ENCODE results near the gene INPPL1.
A peak's percentile ranks its signal among the peaks of the same experiment; 100 is the strongest.

The INPPL1 gene

DNA sequence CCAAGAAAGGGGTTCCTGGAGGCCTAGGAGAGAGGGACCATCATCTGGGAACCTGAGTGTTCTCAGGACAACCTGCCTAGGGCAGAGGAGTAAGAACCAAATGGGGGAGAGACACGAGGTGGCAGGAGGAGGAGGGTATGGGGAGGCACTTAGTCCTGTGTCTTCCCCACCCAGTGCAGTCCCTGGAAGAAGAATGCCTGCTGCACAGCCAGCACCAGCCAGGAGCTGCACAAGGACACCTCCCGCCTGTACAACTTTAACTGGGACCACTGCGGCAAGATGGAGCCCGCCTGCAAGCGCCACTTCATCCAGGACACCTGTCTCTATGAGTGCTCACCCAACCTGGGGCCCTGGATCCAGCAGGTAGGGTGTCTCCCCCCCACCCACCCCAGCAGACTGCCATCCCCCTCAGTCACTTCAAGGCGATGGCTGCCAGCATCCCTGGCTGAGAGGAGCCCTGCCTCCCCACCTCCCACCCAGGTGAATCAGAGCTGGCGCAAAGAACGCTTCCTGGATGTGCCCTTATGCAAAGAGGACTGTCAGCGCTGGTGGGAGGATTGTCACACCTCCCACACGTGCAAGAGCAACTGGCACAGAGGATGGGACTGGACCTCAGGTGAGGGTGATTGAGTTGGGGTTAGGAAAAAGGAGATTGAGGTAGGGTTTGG, 3.7 kb upstream of the INPPL1 start:
- DNase-seq: peak in 1 of 2 donors; percentile 6

DNA sequence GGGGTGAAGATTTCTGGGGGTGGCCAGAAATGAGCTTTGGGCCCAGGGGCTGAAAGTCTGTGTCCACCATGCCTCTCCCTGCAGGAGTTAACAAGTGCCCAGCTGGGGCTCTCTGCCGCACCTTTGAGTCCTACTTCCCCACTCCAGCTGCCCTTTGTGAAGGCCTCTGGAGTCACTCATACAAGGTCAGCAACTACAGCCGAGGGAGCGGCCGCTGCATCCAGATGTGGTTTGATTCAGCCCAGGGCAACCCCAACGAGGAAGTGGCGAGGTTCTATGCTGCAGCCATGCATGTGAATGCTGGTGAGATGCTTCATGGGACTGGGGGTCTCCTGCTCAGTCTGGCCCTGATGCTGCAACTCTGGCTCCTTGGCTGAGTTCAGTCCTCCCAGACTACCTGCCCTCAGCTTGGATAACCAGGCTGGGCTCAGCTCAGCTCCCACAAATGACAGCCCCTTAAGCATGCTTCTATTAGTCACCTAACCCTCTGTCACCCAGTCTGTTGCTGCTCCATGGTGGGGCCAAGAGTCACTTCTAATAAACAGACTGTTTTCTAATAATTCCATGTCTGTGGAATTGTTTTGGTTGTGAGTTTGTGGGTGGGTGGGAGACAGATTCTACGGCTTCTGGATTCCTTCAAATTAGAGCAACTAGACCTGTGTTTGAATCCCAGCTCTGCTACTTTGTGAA, 3.0 kb upstream of the INPPL1 start:
- DNase-seq: peak in 1 of 2 donors; percentile 32

DNA sequence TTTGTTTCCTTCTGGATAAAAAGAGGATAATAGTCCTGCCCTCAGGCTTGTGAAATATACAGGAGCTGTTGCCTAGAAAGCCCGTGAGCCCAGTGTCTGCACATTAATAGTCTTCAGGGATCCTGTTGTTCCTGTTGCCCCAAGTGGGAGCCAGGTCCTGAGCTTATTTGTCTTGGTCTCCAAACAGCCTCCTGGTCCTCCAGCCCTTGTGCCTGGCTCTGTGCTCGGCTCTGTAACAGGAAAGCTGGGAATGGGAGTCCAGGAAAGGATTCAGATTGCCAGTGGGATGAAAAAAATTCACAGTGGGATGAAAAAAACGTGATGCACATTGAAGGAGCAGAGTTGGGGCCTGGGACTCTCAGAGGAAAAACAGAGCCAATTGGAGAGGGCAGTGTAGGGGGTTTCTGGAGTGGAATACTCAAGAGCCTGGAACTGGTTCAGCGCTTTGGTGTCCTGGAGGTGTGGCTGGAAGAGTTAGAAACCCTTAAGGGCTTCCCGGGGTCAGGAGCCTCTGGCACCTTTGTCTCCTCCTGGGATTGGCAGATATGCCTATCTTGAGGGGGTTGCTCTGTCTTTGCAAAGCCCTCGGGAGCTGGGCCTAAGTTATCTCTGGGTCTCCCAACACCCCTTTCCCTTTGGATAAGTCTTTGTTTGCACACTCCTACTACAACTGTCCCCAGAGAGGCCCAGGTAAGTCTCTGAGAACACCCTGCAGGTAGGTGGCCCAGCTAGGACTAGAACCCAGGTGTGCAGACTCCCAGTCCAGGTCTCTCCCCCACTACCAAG, 2.3 kb upstream of the INPPL1 start:
- DNase-seq: peak in 1 of 2 donors; percentile 10

GRCh38 chr11:72222907-72223614, 1.5 kb upstream of the INPPL1 start:
- DNase-seq: peak; percentile 93 to 94

GRCh38 chr11:72223615-72224563, 678 bp upstream of the INPPL1 start:
- peak; percentile 44 to 58 for DNase-seq

GRCh38 chr11:72225411-72225951, 914 bp downstream of the INPPL1 start:
- peak in 1 of 2 donors; percentile 37 for DNase-seq

DNA sequence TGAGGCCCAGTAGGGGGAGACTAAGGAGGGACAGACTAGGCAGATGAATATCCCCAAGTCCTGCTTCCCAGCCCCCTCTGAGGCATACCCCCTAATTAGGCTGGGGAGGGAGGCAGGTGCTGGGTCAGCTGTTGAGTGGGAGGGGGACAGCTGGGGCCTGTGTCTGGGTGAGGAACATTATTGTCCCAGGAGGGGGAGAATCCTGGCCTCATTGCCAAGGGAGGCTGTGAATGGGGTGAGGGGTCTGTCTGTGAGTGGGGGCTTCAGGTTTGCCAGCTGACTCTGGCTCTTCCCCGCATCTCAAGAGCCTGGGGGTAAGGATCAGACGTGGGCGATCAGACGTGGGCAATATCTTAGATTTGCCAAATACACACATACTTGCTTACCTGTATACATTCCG, 2.1 kb downstream of the INPPL1 start:
- peak in 1 of 2 donors; percentile 5 for DNase-seq

- DNase-seq: peak in 1 of 2 donors; percentile 7
Observed at GRCh38 chr11:72227316-72228228, 3.0 kb downstream of the INPPL1 start.

GRCh38 chr11:72228229-72228843, 3.8 kb downstream of the INPPL1 start:
- DNase-seq: peak in 1 of 2 donors; percentile 9

DNA sequence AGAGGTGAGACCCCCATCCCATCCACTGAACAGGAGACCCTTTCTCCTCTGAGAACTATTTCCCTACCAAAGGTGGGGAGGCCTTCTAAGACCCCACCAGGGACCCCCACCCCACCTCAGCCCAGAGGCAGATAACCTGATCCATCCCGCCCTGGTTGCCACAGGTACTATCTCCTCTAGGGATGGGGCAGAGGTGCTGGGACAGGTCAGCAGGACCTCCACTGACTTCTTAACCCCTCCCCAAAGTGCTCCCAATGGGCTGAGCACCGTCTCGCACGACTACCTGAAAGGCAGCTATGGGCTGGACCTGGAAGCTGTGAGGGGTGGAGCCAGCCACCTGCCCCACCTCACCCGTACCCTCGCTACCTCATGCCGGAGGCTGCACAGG, 4.3 kb downstream of the INPPL1 start:
- peak in 1 of 2 donors; percentile 9 for DNase-seq

DNA sequence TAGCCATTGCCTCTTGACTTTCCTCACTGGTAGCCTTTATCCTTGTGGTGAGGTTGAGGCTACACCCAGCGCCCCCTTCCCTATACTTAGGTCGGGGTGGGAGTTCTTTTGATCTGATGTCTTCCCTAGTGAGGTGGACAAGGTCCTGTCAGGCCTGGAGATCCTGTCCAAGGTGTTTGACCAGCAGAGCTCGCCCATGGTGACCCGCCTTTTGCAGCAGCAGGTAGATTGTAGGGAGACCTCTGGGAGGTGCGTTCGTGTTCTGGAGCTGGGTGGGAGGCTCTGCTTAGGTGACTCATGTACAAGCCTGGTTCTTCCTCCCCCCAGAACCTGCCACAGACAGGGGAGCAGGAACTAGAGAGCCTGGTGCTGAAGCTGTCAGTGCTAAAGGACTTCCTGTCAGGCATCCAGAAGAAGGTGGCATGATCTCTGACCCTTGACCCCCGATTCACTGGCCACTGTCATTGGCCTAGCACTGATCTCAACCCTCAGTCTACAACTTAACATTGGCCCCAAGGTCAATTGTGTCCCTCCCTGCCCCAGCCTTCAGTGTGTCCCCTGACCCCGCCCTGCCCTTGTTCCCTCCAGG, 4.9 kb downstream of the INPPL1 start:
- DNase-seq: peak in 1 of 2 donors; percentile 10

- DNase-seq: peak in 1 of 2 donors; percentile 7
Observed at GRCh38 chr11:72229925-72230763, 5.6 kb downstream of the INPPL1 start.

- peak in 1 of 2 donors; percentile 8 for DNase-seq
Observed at GRCh38 chr11:72230764-72231365, 6.3 kb downstream of the INPPL1 start.

- peak in 1 of 2 donors; percentile 8 for DNase-seq
Observed at GRCh38 chr11:72231396-72232259, 7.1 kb downstream of the INPPL1 start.

DNA sequence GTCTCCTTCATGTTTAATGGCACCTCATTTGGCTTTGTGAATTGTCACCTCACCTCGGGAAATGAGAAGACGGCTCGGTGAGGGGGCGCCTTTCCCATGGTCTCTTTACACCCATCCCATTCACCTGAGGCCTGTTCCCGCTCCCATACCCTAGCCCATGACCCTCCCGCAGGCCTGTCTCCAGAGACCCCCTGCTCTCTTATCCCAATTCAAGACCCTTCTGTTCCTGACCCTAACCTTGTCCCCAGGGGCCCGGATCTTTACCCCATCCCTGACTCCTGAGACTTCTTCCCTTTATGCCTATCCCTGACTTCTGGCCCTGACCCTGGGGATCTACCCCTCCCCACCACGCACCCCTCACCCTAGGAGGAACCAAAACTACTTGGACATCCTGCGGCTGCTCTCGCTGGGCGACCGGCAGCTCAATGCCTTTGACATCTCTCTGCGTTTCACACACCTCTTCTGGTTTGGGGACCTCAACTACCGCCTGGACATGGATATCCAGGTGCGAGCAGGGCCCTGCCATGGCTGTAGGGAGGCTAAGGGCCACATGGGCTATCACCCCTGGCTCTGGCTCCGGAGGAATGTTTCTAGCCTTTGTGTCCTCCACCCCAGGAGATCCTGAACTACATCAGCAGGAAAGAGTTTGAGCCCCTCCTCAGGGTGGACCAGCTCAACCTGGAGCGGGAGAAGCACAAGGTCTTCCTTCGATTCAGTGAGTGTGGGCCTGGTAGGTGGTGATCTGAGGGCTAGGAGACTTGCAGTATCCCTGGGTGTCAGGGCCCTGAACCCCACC, 7.9 kb downstream of the INPPL1 start:
- peak in 1 of 2 donors; percentile 9 for DNase-seq
